C4-2B (cell line): ENCODE measurements around the gene UBAP1L.
"Not testable (repeated sequence)": the region's sequence is repeated elsewhere in the genome, so short reads cannot be mapped to it uniquely, and the experiment has no call there.

ENCODE experiments used
- H3K27ac ChIP-seq: fragments of 450-650 bp; 2 replicates; pipeline ENCODE4 v1.5.1; 2017
- CTCF ChIP-seq: fragments of 450-650 bp; conservative IDR thresholded peaks from 2 replicates; pipeline ENCODE4 v1.5.1; 2017; ENCODE audit warnings: mild to moderate bottlenecking
- ZFX ChIP-seq: fragments of 450-650 bp; IDR thresholded peaks from 2 replicates; pipeline ENCODE4 v1.6.1; 2017

Gene UBAP1L

GRCh38 chr15:65106011-65106590, 8.9 kb downstream of the UBAP1L start:
- no peak overlapping the region for H3K27ac ChIP-seq
- TF ChIP-seq ZFX = no peak
- no peak for TF ChIP-seq CTCF

GRCh38 chr15:65105038-65105437, 10.0 kb downstream of the UBAP1L start:
- TF ChIP-seq CTCF (no peak), ZFX (no peak)
- H3K27ac ChIP-seq = no peak overlapping the region

GRCh38 chr15:65102912-65103311, 12.1 kb downstream of the UBAP1L start:
- H3K27ac ChIP-seq = no peak overlapping the region
- no peak for TF ChIP-seq ZFX
- TF ChIP-seq CTCF = no peak

- no peak overlapping the region for H3K27ac ChIP-seq
Observed at GRCh38 chr15:65101891-65102708, 12.9 kb downstream of the UBAP1L start.

GRCh38 chr15:65101411-65101890, 13.5 kb downstream of the UBAP1L start:
- no peak overlapping the region for H3K27ac ChIP-seq
- TF ChIP-seq CTCF (peak; percentile 78), ZFX (no peak)

More at GRCh38 chr15:65101891-65102708, 12.9 kb downstream of the UBAP1L start:
- TF ChIP-seq ZFX (no peak), CTCF (peak; percentile 53; the same call in 1 of the 2 replicates)

- TF ChIP-seq CTCF (no peak), ZFX (no peak)
- no peak overlapping the region for H3K27ac ChIP-seq
Observed at GRCh38 chr15:65100442-65100841, 14.6 kb downstream of the UBAP1L start.

GRCh38 chr15:65099801-65100200, 15.2 kb downstream of the UBAP1L start:
- not testable (repeated sequence) for H3K27ac ChIP-seq
